Measurements from ENCODE around the gene MUC5B. TPM values are rescaled to one million over a fixed set of nuclear protein-coding genes. Genes with fewer than 3 reads are reported as not detected.

The MUC5B gene
- total and polyA plus RNA-seq, 2 of the 13 experiments (the other 11 are each of a cell fraction or from before 2014, with no cell fraction given) = 0.01 TPM; not detected in 1

- no peak; the same call in 1 of the 2 replicates for TF ChIP-seq ZNF639 (CRISPR knock-in tag; conservative IDR thresholded peaks at IDR 0.05)
These were observed 86.8 kb downstream of the MUC5B start, which contains the start of gene TOLLIP (continued) for GRCh38 chr11:1309498-1310317.

- Histone ChIP-seq H4K20me1 (ENCODE audit: insufficient read depth, low read length) (no peaks in the 10 kb centered on the region), H3K27me3 (ENCODE audit: control insufficient read depth in 1 of 2, insufficient read depth in 2 of 2, low read length in 2 of 2) (no peaks in the 10 kb centered on the region), H3K4me2 (ENCODE audit: low read depth, low read length) (peak overlapping the region; percentile 90), H3K9ac (ENCODE audit: insufficient read depth, low read depth, low read length) (peak overlapping the region; percentile 79), H3K27ac (ENCODE audit: extremely low read length, insufficient read depth, low read length) (no peak overlapping the region), H3K79me2 (ENCODE audit: insufficient read depth, low read length) (peaks cover 36% of the 10 kb centered on the region), H3K36me3 (replicated peaks in 1 of 2; ENCODE audit: control insufficient read depth in 1 of 2, insufficient read depth in 2 of 2, low read length in 2 of 2) (peaks cover 3 to 6% of the 10 kb centered on the region in 2 experiments; a peak in 3 of 5 replicates), H3K4me1 (ENCODE audit: insufficient read depth, low read length) (peaks cover 46% of the 10 kb centered on the region), H3K9me3 (ENCODE audit: low read length) (peaks cover 12% of the 10 kb centered on the region), H3K4me3 (replicated peaks in 1 of 3; ENCODE audit: insufficient read depth in 1 of 3, low read depth in 2 of 3, low read length in 3 of 3) (peak overlapping the region; percentile 34 to 81 (median 57); a peak in 4 of 6 replicates), H2AFZ (ENCODE audit: low read length) (no peak overlapping the region)
- DNase-seq (ENCODE audit: low spot score) = no peak
- intact Hi-C loops (cut with micrococcal nuclease; ENCODE audit: unreplicated experiment) (no loop called here), in situ Hi-C loops (cut with HindIII; ENCODE audit: extremely low pct_ligation_motif_present, low pct_unique_long_range_greater_than_20kb) (no loop called here)
- BruUV-seq (replicated peaks) = no TSS peak
- ATAC-seq = no peak
- no peak for FAIRE-seq
- peak; percentile 75 for TF ChIP-seq PRPF4 (IDR thresholded peaks at IDR 0.05; ENCODE audit: low read depth, low read length, poor library complexity, severe bottlenecking)
- TF ChIP-seq ZNF543 (CRISPR knock-in tag; IDR thresholded peaks at IDR 0.05) = peak; percentile 0; the same call in 1 of the 2 replicates
- TF ChIP-seq ZNF350 (CRISPR knock-in tag; IDR thresholded peaks at IDR 0.05; ENCODE audit: borderline replicate concordance, low read depth) = peak; percentile 11; the same call in 1 of the 2 replicates
- TF ChIP-seq MED13 (CRISPR knock-in tag; IDR thresholded peaks at IDR 0.05) = no peak
- POLR2A ChIA-PET = interaction anchor here (1.4 kb wide), 1 partner anchor 23 kb away, joined by 4 read pairs; no protein-coding TSS in a partner anchor
- CTCF ChIA-PET (ENCODE audit: low intra/inter-chr PET ratio, low total read pairs) = no interaction called here
- 95% methylated on average over 18 of the region's 18 CpGs for WGBS (ENCODE audit: low lambda C conversion rate)
These were observed 87.4 kb downstream of the MUC5B start for GRCh38 chr11:1310318-1310687.

Data from HepG2 (cell line).